HepG2 (cell line): ENCODE data around the gene MAP7D3. TPM values are rescaled to one million over a fixed set of nuclear protein-coding genes. Genes with fewer than 3 reads are reported as not detected.

Experiments used
- ATAC-seq: fragments of 200-7000 bp; cut with Tn5 transposase; 3 replicates; pipeline ENCODE4 v1.9.1; 2020; ENCODE audit warnings: mild to moderate bottlenecking, moderate library complexity
- BruUV-seq: library from RNA; stranded (reverse); fragments of 400-500 nt; replicated peaks from 2 replicates; lab custom pipeline; 2021; lab: Mats Ljungman, UMichigan
- CTCF ChIA-PET: fragments of 300-600 bp; formaldehyde crosslinking; extraction: SDS; loops from one replicate; lab custom pipeline; 2021; ENCODE audit warnings: low total read pairs, inconsistent platforms, low intra/inter-chr PET ratio; lab: Yijun Ruan, JAX
- POLR2A ChIA-PET: fragments of 350-600 bp; sonication (Branson Sonifier 250); formaldehyde crosslinking; loops from one replicate; lab custom pipeline; 2020; ENCODE audit warnings: antibody characterized with exemption, inconsistent platforms; lab: Yijun Ruan, JAX
- DNase-seq: peaks from one replicate; pipeline ENCODE4 v3.0.0-alpha.2; 2015; ENCODE audit warnings: low spot score
- FAIRE-seq: peaks from 3 replicates; lab custom pipeline; 2011; peaks lifted over from hg19 to GRCh38; lab: Jason Lieb, UNC
- H2AFZ ChIP-seq: one replicate; pipeline ENCODE4 v1.6.1; 2011; ENCODE audit warnings: low read length, inconsistent platforms
- H3K27ac ChIP-seq: fragments of 300-600 bp; 3 replicates; pipeline ENCODE4 v1.8.0; 2011; ENCODE audit warnings: mixed run types, mild to moderate bottlenecking, mixed read lengths, low read length, inconsistent platforms; ENCODE audit not compliant: insufficient read depth; ENCODE audit errors: extremely low read length
- H3K27me3 ChIP-seq, 2 experiments: fragments of 200-600 bp in 1 of 2; 2 replicates in 1 of 2; 3 replicates in 1 of 2; pipeline versions ENCODE4 v1.6.0 to v1.8.0; 2011; ENCODE audit warnings: low read length in 2 of 2, mild to moderate bottlenecking in 2 of 2, moderate library complexity in 2 of 2, inconsistent platforms in 1 of 2; ENCODE audit not compliant: insufficient read depth in 2 of 2, control insufficient read depth in 1 of 2
- H3K36me3 ChIP-seq, 2 experiments: fragments of 200-600 bp in 1 of 2; replicated peaks in 1 of 2; 2 replicates in 1 of 2; 3 replicates in 1 of 2; pipeline versions ENCODE4 v1.5.1 to v1.8.0; 2011; ENCODE audit warnings: low read length in 2 of 2, inconsistent platforms in 1 of 2; ENCODE audit not compliant: insufficient read depth in 2 of 2, control insufficient read depth in 1 of 2
- H3K4me1 ChIP-seq: 2 replicates; pipeline ENCODE4 v1.5.1; 2012; ENCODE audit warnings: low read length, inconsistent platforms; ENCODE audit not compliant: insufficient read depth
- H3K4me2 ChIP-seq: 2 replicates; pipeline ENCODE4 v1.6.0; 2011; ENCODE audit warnings: low read depth, low read length, inconsistent platforms
- H3K4me3 ChIP-seq, 3 experiments: fragments of 200-600 bp in 1 of 3; sonication (generic), shearing (Covaris generic) in 1 of 3; replicated peaks in 1 of 3; 2 replicates each; pipeline ENCODE4 v1.5.1; 2011 to 2016; ENCODE audit warnings: low read length in 3 of 3, inconsistent platforms in 2 of 3, low read depth in 2 of 3, mild to moderate bottlenecking in 2 of 3, control low read depth in 1 of 3, mixed read lengths in 1 of 3; ENCODE audit not compliant: insufficient read depth in 1 of 3
- H3K79me2 ChIP-seq: one replicate; pipeline ENCODE4 v1.6.1; 2011; ENCODE audit warnings: low read length, inconsistent platforms; ENCODE audit not compliant: insufficient read depth
- H3K9ac ChIP-seq: 2 replicates; pipeline ENCODE4 v1.6.0; 2011; ENCODE audit warnings: mild to moderate bottlenecking, low read depth, low read length, inconsistent platforms; ENCODE audit not compliant: insufficient read depth
- H3K9me3 ChIP-seq: 2 replicates; pipeline ENCODE4 v1.5.1; 2012; ENCODE audit warnings: mild to moderate bottlenecking, low read length
- H4K20me1 ChIP-seq: 2 replicates; pipeline ENCODE4 v1.6.0; 2011; ENCODE audit warnings: inconsistent platforms, mild to moderate bottlenecking, low read length, moderate library complexity; ENCODE audit not compliant: insufficient read depth
- ELF1 ChIP-seq: sonication (generic); formaldehyde crosslinking; IDR thresholded peaks from 2 replicates; pipeline ENCODE4 v1.4.0; 2020; ENCODE audit warnings: missing genetic modification reagents
- MIER3 ChIP-seq: IDR thresholded peaks from 2 replicates; pipeline ENCODE4 v1.6.1; 2016; ENCODE audit warnings: missing compliant biosample characterization, borderline replicate concordance
- TCF7L2 ChIP-seq: IDR thresholded peaks from 2 replicates; pipeline ENCODE4 v1.6.1; 2011; ENCODE audit warnings: mild to moderate bottlenecking, low read depth, low read length, moderate library complexity
- WGBS: methylation state at CpG from one replicate; pipeline ENCODE4 v1.1.6; 2017; ENCODE audit warnings: low lambda C conversion rate; 5-methylcytosine and 5-hydroxymethylcytosine counted together
- in situ Hi-C: cut with HindIII; loops from 2 replicates; pipeline ENCODE4 v1.10.0; 2017; ENCODE audit warnings: low pct_unique_long_range_greater_than_20kb; ENCODE audit not compliant: extremely low pct_ligation_motif_present
- intact Hi-C: fragments of 100-400 bp; cut with micrococcal nuclease; formaldehyde crosslinking; loops from one replicate; pipeline ENCODE4 v1.10.0; 2022; ENCODE audit not compliant: unreplicated experiment
- polyA plus RNA-seq, 8 experiments: library from polyadenylated mRNA; depleted of rRNA in 3 of 8; stranded (reverse) in 7 of 8; unstranded in 1 of 8; fragments of >200 nt; fragmentation: Illumina TruSeq in 4 of 8; extraction: Trizol in 4 of 8; gene quantifications; 2 replicates each; pipeline versions ENCODE4 v1.2.1 to v1.2.3, GENCODE V29; 2011 to 2016; ENCODE audit warnings: low read depth in 4 of 8, missing spikeins in 1 of 8, mixed read lengths in 1 of 8; ENCODE audit not compliant: insufficient read depth in 1 of 8
- total RNA-seq, 5 experiments: library from RNA; depleted of rRNA; stranded (reverse); fragments of >200 nt; fragmentation: Illumina TruSeq; extraction: Trizol; gene quantifications; 2 replicates each; pipeline ENCODE4 v1.2.3, GENCODE V29; 2016; ENCODE audit warnings: low read depth in 1 of 5
- TF ChIP-seq, protein P1 (sequence below): sonication (generic); formaldehyde crosslinking; IDR thresholded peaks from 2 replicates; pipeline ENCODE4 v1.5.1; 2020; ENCODE audit warnings: mild to moderate bottlenecking, missing genetic modification reagents
- TF ChIP-seq, protein P2 (sequence below): IDR thresholded peaks from 2 replicates; pipeline ENCODE4 v1.6.1; 2012; ENCODE audit warnings: low read length, improper control_type of control experiment

Gene MAP7D3
- total and polyA plus RNA-seq, 2 of the 13 experiments (the other 11 are each of a cell fraction or from before 2014, with no cell fraction given), result not detected

DNA sequence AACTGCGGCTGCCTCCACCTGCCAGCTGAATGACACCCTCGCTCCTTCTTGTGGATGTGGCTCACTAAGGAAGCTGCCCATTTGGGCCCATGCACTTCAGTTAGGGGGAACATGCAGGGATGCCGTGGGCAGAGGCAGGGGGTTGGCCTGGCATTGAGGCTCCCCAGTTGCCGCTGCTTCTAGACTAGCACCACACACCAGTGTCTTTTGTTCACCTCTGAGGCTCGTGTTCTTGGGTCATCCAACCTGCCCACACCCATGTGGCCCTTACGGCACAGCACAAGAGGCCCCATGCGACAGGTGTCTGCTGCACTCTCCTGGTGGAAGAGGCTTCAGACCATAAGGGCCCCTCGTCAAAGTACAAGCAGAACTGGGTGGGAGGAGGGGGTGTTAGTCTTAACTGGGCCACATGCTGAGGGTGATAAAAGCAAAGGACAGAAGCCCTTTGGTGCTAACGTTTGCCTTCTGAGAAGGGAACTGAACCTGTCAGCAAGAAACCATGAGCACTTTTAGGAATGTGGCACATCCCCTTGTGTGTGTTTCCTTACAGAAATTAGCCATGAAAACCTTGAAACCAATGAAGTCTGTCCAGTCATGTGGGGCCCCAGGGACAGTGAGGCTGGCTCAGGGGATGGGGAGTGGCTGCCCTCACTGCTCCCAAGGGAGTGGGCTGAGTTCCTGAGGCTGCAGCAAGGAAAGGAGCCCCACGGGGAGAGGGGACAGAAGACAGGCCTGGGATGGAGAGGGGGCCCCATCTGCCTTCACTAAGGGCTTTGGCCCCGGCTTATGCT lies 39.2 kb downstream of the MAP7D3 start:
- ChIA-PET CTCF (no interaction called here), POLR2A (no interaction called here)
- H3K27ac ChIP-seq, result no peak overlapping the region
- H3K4me3 ChIP-seq, result no peak overlapping the region
- H3K4me1 ChIP-seq, result no peaks in the 10 kb centered on the region
- ATAC-seq (no peak), FAIRE-seq (no peak), DNase-seq (no peak)
- H3K36me3 ChIP-seq, result no peaks in the 10 kb centered on the region
- no peaks in the 10 kb centered on the region; a peak in 1 of 5 replicates for H3K27me3 ChIP-seq
- no peak overlapping the region for H3K9ac ChIP-seq
- no peak overlapping the region for H3K4me2 ChIP-seq
- no peaks in the 10 kb centered on the region for H3K9me3 ChIP-seq
- in situ Hi-C loops (no loop called here), intact Hi-C loops (no loop called here)
- no peaks in the 10 kb centered on the region for H4K20me1 ChIP-seq
- no peak overlapping the region for H2AFZ ChIP-seq
- no TSS peak for BruUV-seq
- 0% methylated on average over 1 of the region's 11 CpGs for WGBS
- no peaks in the 10 kb centered on the region for H3K79me2 ChIP-seq
- TF ChIP-seq TCF7L2, result no peak
- no peak for TF ChIP-seq ELF1
- TF ChIP-seq, protein P1, sequence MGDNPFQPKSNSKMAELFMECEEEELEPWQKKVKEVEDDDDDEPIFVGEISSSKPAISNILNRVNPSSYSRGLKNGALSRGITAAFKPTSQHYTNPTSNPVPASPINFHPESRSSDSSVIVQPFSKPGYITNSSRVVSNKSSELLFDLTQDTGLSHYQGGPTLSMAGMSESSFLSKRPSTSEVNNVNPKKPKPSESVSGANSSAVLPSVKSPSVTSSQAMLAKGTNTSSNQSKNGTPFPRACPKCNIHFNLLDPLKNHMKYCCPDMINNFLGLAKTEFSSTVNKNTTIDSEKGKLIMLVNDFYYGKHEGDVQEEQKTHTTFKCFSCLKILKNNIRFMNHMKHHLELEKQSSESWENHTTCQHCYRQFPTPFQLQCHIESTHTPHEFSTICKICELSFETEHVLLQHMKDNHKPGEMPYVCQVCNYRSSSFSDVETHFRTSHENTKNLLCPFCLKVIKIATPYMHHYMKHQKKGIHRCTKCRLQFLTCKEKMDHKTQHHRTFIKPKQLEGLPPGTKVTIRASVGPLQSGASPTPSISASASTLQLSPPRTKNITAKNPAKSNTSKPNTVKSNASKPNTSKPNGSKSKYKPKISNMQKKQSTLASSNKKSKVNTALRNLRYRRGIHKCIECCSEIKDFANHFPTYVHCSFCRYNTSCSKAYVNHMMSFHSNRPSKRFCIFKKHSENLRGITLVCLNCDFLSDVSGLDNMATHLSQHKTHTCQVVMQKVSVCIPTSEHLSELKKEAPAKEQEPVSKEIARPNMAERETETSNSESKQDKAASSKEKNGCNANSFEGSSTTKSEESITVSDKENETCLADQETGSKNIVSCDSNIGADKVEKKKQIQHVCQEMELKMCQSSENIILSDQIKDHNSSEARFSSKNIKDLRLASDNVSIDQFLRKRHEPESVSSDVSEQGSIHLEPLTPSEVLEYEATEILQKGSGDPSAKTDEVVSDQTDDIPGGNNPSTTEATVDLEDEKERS, result no peak
- TF ChIP-seq MIER3 (CRISPR knock-in tag), result no peak
- TF ChIP-seq, protein P2, sequence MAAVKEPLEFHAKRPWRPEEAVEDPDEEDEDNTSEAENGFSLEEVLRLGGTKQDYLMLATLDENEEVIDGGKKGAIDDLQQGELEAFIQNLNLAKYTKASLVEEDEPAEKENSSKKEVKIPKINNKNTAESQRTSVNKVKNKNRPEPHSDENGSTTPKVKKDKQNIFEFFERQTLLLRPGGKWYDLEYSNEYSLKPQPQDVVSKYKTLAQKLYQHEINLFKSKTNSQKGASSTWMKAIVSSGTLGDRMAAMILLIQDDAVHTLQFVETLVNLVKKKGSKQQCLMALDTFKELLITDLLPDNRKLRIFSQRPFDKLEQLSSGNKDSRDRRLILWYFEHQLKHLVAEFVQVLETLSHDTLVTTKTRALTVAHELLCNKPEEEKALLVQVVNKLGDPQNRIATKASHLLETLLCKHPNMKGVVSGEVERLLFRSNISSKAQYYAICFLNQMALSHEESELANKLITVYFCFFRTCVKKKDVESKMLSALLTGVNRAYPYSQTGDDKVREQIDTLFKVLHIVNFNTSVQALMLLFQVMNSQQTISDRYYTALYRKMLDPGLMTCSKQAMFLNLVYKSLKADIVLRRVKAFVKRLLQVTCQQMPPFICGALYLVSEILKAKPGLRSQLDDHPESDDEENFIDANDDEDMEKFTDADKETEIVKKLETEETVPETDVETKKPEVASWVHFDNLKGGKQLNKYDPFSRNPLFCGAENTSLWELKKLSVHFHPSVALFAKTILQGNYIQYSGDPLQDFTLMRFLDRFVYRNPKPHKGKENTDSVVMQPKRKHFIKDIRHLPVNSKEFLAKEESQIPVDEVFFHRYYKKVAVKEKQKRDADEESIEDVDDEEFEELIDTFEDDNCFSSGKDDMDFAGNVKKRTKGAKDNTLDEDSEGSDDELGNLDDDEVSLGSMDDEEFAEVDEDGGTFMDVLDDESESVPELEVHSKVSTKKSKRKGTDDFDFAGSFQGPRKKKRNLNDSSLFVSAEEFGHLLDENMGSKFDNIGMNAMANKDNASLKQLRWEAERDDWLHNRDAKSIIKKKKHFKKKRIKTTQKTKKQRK, result no peak
